ENCODE measurements around the gene RPN1.
"Not testable (repeated sequence)": the region's sequence is repeated elsewhere in the genome, so short reads cannot be mapped to it uniquely, and the experiment has no call there.

DNA sequence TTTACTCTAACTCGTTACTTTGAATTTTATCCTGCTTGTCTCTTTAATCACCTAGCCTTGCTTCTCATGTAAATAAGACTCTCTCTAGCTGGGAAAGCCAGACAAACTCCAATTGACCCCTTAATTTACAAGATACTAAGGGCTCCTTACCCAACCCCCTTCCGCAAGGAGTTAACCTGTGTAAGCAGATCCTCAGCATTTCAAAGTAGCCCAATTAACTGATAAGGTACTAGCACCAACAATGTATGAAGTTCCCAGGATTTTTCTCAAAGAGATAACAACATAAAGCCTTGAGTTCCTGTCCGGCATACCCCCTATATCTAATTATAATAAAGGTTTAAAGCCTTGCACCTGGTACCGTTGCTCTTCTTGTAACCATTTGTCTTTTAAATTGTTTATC is 25.2 kb upstream of the RPN1 start:
- TF ChIP-seq, protein P1, sequence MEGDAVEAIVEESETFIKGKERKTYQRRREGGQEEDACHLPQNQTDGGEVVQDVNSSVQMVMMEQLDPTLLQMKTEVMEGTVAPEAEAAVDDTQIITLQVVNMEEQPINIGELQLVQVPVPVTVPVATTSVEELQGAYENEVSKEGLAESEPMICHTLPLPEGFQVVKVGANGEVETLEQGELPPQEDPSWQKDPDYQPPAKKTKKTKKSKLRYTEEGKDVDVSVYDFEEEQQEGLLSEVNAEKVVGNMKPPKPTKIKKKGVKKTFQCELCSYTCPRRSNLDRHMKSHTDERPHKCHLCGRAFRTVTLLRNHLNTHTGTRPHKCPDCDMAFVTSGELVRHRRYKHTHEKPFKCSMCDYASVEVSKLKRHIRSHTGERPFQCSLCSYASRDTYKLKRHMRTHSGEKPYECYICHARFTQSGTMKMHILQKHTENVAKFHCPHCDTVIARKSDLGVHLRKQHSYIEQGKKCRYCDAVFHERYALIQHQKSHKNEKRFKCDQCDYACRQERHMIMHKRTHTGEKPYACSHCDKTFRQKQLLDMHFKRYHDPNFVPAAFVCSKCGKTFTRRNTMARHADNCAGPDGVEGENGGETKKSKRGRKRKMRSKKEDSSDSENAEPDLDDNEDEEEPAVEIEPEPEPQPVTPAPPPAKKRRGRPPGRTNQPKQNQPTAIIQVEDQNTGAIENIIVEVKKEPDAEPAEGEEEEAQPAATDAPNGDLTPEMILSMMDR (IDR thresholded peaks at IDR 0.05; ENCODE audit: control extremely low read depth in 1 of 3, insufficient read depth in 1 of 3, low read depth in 1 of 3, low read length in 3 of 3) = not testable (repeated sequence)
- TF ChIP-seq CHD2 (IDR thresholded peaks at IDR 0.05; ENCODE audit: low read length); EZH2 (IDR thresholded peaks at IDR 0.05; ENCODE audit: low read depth, low read length, severe bottlenecking); RFX5 (IDR thresholded peaks at IDR 0.05; ENCODE audit: borderline replicate concordance, low read depth, low read length); PHF8 (conservative IDR thresholded peaks at IDR 0.05; ENCODE audit: low read depth, low read length); RAD21 (IDR thresholded peaks at IDR 0.05 in 1 of 2, conservative IDR thresholded peaks at IDR 0.05 in 1 of 2; ENCODE audit: low read depth in 2 of 2, low read length in 2 of 2); POLR2AphosphoS5 (IDR thresholded peaks at IDR 0.05; ENCODE audit: low read depth, low read length); POLR2A (IDR thresholded peaks at IDR 0.05; ENCODE audit: control extremely low read depth in 1 of 2, low read depth in 2 of 2, low read length in 2 of 2); TAF1 (IDR thresholded peaks at IDR 0.05; ENCODE audit: low read depth, low read length); EP300 (IDR thresholded peaks at IDR 0.05; ENCODE audit: borderline replicate concordance in 1 of 2, low read depth in 2 of 2, low read length in 2 of 2); ZNF274 (IDR thresholded peaks at IDR 0.05; ENCODE audit: borderline replicate concordance, extremely low read depth, low read length); SIN3A (conservative IDR thresholded peaks at IDR 0.05 in 1 of 2, IDR thresholded peaks at IDR 0.05 in 1 of 2; ENCODE audit: low read depth in 1 of 2, low read length in 2 of 2): not testable (repeated sequence)
- TF ChIP-seq, protein P2, sequence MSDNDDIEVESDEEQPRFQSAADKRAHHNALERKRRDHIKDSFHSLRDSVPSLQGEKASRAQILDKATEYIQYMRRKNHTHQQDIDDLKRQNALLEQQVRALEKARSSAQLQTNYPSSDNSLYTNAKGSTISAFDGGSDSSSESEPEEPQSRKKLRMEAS (IDR thresholded peaks at IDR 0.05) = not testable (repeated sequence)
